Colonic mucosa (tissue), 4 donors: ENCODE measurements around the gene PSKH1. TPM values are rescaled to one million over a fixed set of nuclear protein-coding genes. Genes with fewer than 3 reads are reported as not detected.

Experiments
- DNase-seq: peaks from one replicate; pipeline ENCODE4 v3.0.0-alpha.2; 2020
- H3K27ac ChIP-seq: fragments of 200-600 bp; one replicate; pipeline ENCODE4 v1.8.0; 2021
- H3K27me3 ChIP-seq: fragments of 200-600 bp; one replicate; pipeline ENCODE4 v1.8.0; 2021
- H3K36me3 ChIP-seq: fragments of 200-600 bp; one replicate; pipeline ENCODE4 v1.8.0; 2021
- H3K4me1 ChIP-seq: fragments of 200-600 bp; one replicate; pipeline ENCODE4 v1.8.0; 2021; ENCODE audit warnings: mild to moderate bottlenecking
- H3K4me3 ChIP-seq: fragments of 200-600 bp; one replicate; pipeline ENCODE4 v1.8.0; 2021
- H3K9ac ChIP-seq, 2 donors: one replicate each; pipeline ENCODE4 v1.7.0; 2013; ENCODE audit warnings: control low read depth in 2 of 2, low read depth in 2 of 2, low read length in 2 of 2
- H3K9me3 ChIP-seq: fragments of 200-600 bp; one replicate; pipeline ENCODE4 v1.8.0; 2021
- intact Hi-C: fragments of 100-400 bp; cut with DNase I; formaldehyde crosslinking; loops from one replicate; pipeline ENCODE4 v1.14.1; 2022
- total RNA-seq, 2 donors: library from RNA; stranded (reverse); fragmentation: NEBNext Ultra II Directional in 1 of 2; extraction: Animal tissue kit (Norgen Biotek cat#: 25700) in 1 of 2; gene quantifications; one replicate each; pipeline ENCODE4 v1.2.1, GENCODE V29; 2021
- TF ChIP-seq, protein P1 (sequence below): fragments of 200-600 bp; IDR thresholded peaks from one replicate; pipeline ENCODE4 v1.8.0; 2022; ENCODE audit warnings: antibody characterized with exemption, mild to moderate bottlenecking
- donor health status: healthy.
- donor health status: DM: no; HTN: no; CAD: no.
- donor health status: DM: no; HTN: no; CAD: no.

Gene PSKH1
- total RNA-seq, 2 donors from 2014 or later: 24.5 to 34.7 TPM

DNA sequence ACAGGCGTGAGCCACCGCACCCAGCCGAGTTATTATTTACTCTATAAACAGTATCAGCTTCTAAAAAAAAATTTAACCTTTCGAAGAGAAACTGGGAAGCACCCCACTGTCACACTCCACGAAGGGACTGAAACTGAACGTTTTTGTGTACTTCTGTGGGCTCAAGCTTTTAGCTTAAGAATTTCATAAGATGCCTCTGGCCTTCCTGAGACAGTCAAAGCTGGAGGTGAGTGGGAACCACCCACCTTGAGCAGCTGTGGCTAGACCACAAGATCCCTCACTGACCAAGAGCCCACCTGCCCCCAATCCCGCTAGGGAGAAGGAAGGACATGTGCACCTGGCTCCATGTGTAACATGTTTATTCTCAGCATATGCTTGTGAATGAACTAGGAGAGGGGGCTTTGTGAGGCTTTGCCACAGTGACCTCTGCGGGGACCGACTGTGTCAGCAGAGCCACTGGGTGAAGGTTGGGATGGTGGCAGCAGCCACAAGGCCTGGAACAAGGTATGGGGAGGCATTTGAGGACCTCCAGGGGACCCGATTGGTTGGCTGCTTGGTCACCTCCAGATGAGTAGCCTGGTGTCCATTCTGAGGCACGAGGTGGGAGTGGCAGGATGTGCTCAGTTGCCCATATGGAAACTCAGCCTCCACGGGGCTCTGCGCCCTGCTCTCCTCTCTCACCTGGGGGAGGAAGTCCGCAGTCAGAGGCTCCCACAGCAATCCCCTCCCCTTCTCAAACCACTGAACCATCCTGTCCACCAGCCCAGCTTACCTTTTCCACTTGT, 82.5 kb downstream of the PSKH1 start:
- Histone ChIP-seq H3K27ac (no peak overlapping the region), H3K4me1 (no peaks in the 10 kb centered on the region), H3K4me3 (no peak overlapping the region), H3K36me3 (no peaks in the 10 kb centered on the region), H3K9ac (peak overlapping the region in 1 of 2 donors; percentile 4), H3K9me3 (no peaks in the 10 kb centered on the region), H3K27me3 (no peaks in the 10 kb centered on the region)
- intact Hi-C loops: no loop called here
- TF ChIP-seq, protein P1, sequence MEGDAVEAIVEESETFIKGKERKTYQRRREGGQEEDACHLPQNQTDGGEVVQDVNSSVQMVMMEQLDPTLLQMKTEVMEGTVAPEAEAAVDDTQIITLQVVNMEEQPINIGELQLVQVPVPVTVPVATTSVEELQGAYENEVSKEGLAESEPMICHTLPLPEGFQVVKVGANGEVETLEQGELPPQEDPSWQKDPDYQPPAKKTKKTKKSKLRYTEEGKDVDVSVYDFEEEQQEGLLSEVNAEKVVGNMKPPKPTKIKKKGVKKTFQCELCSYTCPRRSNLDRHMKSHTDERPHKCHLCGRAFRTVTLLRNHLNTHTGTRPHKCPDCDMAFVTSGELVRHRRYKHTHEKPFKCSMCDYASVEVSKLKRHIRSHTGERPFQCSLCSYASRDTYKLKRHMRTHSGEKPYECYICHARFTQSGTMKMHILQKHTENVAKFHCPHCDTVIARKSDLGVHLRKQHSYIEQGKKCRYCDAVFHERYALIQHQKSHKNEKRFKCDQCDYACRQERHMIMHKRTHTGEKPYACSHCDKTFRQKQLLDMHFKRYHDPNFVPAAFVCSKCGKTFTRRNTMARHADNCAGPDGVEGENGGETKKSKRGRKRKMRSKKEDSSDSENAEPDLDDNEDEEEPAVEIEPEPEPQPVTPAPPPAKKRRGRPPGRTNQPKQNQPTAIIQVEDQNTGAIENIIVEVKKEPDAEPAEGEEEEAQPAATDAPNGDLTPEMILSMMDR: no peak
- no peak for DNase-seq

- H3K4me1 ChIP-seq: no peaks in the 10 kb centered on the region
- DNase-seq: no peak
- H3K4me3 ChIP-seq: no peak overlapping the region
- intact Hi-C loops: no loop called here
- TF ChIP-seq, protein P1: no peak
- H3K9ac ChIP-seq: no peak overlapping the region
- H3K36me3 ChIP-seq: no peaks in the 10 kb centered on the region
- no peaks in the 10 kb centered on the region for H3K27me3 ChIP-seq
- no peak overlapping the region for H3K27ac ChIP-seq
- no peaks in the 10 kb centered on the region for H3K9me3 ChIP-seq
Observed at GRCh38 chr16:67976205-67976604, 83.2 kb downstream of the PSKH1 start.

DNA sequence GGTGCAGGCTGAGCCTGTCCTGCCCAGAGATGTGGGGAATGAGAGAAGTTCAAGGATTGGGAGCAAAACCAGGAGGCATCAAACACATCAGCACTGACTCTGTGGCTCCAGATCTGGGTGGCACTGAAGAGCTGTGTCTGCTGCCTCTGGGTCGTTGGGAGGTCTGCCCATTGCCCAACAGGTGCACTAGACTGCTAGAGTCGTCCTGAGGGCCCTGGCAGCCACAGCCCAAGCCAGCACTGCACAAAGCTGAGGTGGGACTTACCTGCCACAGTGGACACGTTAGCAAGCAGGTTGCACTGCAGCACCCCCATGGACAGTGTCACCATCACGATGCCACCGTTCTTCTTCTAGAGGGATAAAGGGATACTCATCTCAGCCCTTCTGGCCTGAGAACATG, 84.0 kb downstream of the PSKH1 start:
- H3K4me3 ChIP-seq: no peak overlapping the region
- DNase-seq: no peak
- no peak overlapping the region for H3K27ac ChIP-seq
- intact Hi-C loops: no loop called here
- H3K9me3 ChIP-seq: no peaks in the 10 kb centered on the region
- H3K27me3 ChIP-seq: no peaks in the 10 kb centered on the region
- no peak overlapping the region for H3K9ac ChIP-seq
- H3K36me3 ChIP-seq: no peaks in the 10 kb centered on the region
- no peaks in the 10 kb centered on the region for H3K4me1 ChIP-seq
- TF ChIP-seq, protein P1: no peak

GRCh38 chr16:67977469-67978227, 84.6 kb downstream of the PSKH1 start:
- no peak for DNase-seq
- H3K4me1 ChIP-seq: no peaks in the 10 kb centered on the region
- intact Hi-C loops: no loop called here
- TF ChIP-seq, protein P1: no peak
- H3K36me3 ChIP-seq: no peaks in the 10 kb centered on the region
- no peaks in the 10 kb centered on the region for H3K9me3 ChIP-seq
- no peak overlapping the region for H3K4me3 ChIP-seq
- no peaks in the 10 kb centered on the region for H3K27me3 ChIP-seq
- H3K9ac ChIP-seq: no peak overlapping the region
- H3K27ac ChIP-seq: no peak overlapping the region

Other genes starting within 250 kb of the PSKH1 start
- gene CARMIL2, start 248.1 kb upstream of the PSKH1 start, total RNA-seq: 1 to 10 TPM; 1.9 to 2.5 TPM
- gene ACD, start 233.0 kb upstream of the PSKH1 start, total RNA-seq: 10 to 100 TPM; 11.8 to 27.5 TPM
- gene PARD6A, start 232.3 kb upstream of the PSKH1 start, total RNA-seq: 10 to 100 TPM in 1 of 2 donors, 1 to 10 TPM in 1; 4.6 to 10.3 TPM
- 10 to 100 TPM in 1 of 2 donors, 1 to 10 TPM in 1; 9.1 to 13.0 TPM for gene ENKD1, start 226.5 kb upstream of the PSKH1 start, total RNA-seq
- 1 to 10 TPM; 1.1 to 1.4 TPM for gene C16orf86, start 226.4 kb upstream of the PSKH1 start, total RNA-seq
- gene GFOD2, start 173.9 kb upstream of the PSKH1 start, total RNA-seq: 10 to 100 TPM; 22.1 to 33.8 TPM
- 10 to 100 TPM; 14.7 to 22.5 TPM for gene RANBP10, start 86.7 kb upstream of the PSKH1 start, total RNA-seq
- gene TSNAXIP1, start 86.4 kb upstream of the PSKH1 start, total RNA-seq: under 1 TPM; 0.13 to 0.30 TPM
- 10 to 100 TPM; 22.0 to 33.2 TPM for gene THAP11, start 50.9 kb upstream of the PSKH1 start, total RNA-seq
- 100 to 1,000 TPM in 1 of 2 donors, 10 to 100 TPM in 1; 58.3 to 108 TPM for gene NUTF2, start 46.3 kb upstream of the PSKH1 start, total RNA-seq
- 10 to 100 TPM; 25.6 to 38.9 TPM for gene CENPT, start 45.6 kb upstream of the PSKH1 start, total RNA-seq
- gene EDC4, start 20.2 kb upstream of the PSKH1 start, total RNA-seq: 10 to 100 TPM; 58.6 to 96.5 TPM
- gene NRN1L, start 8.4 kb upstream of the PSKH1 start, total RNA-seq: under 1 TPM; 0.93 to 0.96 TPM
- gene CTRL, start 38.6 kb downstream of the PSKH1 start, total RNA-seq: 1 to 10 TPM in 1 of 2 donors, under 1 TPM in 1; 0.64 to 2.2 TPM
- 100 to 1,000 TPM; 120 to 124 TPM for gene PSMB10, start 43.6 kb downstream of the PSKH1 start, total RNA-seq
- gene LCAT, start 50.9 kb downstream of the PSKH1 start, total RNA-seq: 1 to 10 TPM; 3.4 to 3.6 TPM
- 10 to 100 TPM in 1 of 2 donors, 1 to 10 TPM in 1; 8.7 to 17.0 TPM for gene SLC12A4, start 75.4 kb downstream of the PSKH1 start, total RNA-seq
- not detected for gene DPEP3, start 87.2 kb downstream of the PSKH1 start, total RNA-seq
- under 1 TPM; 0.88 to 0.96 TPM for gene DPEP2, start 106.2 kb downstream of the PSKH1 start, total RNA-seq
- not detected for gene DPEP2NB, start 122.7 kb downstream of the PSKH1 start, total RNA-seq
- 10 to 100 TPM in 1 of 2 donors, 1 to 10 TPM in 1; 6.8 to 10.7 TPM for gene DDX28, start 130.0 kb downstream of the PSKH1 start, total RNA-seq
- gene DUS2, start 130.0 kb downstream of the PSKH1 start, total RNA-seq: 10 to 100 TPM; 13.1 to 24.6 TPM
- gene NFATC3, start 192.1 kb downstream of the PSKH1 start, total RNA-seq: 10 to 100 TPM; 22.5 to 29.3 TPM